Stimulated activated CD4-positive, alpha-beta T cell treated with anti-CD3 and anti-CD28 coated beads, Interleukin-2, amount 100 ng/mL, for 24 hours (primary cell): Measurements from ENCODE around the gene ZNF579.
"Not testable (repeated sequence)": the region's sequence is repeated elsewhere in the genome, so short reads cannot be mapped to it uniquely, and the experiment has no call there.

Experiments
- DNase-seq, 2 donors: peaks; one replicate each; pipeline ENCODE4 v3.0.0-alpha.2; 2020

Gene ZNF579

GRCh38 chr19:55539090-55539984 is 41.3 kb downstream of the ZNF579 start:
- DNase-seq: no peak

GRCh38 chr19:55538132-55538531 is 42.5 kb downstream of the ZNF579 start:
- DNase-seq: no peak

GRCh38 chr19:55537741-55538111 is 42.9 kb downstream of the ZNF579 start:
- DNase-seq: no peak

GRCh38 chr19:55536951-55537740 is 43.5 kb downstream of the ZNF579 start, which contains the start of gene SBK2:
Gene SBK2 (minus strand): TSS chr19:55537133. CDS start chr19:55536294, 839 bp downstream.
- DNase-seq: no peak

GRCh38 chr19:55536366-55536765 is 44.3 kb downstream of the ZNF579 start:
- DNase-seq: no peak

GRCh38 chr19:55535965-55536350 is 44.7 kb downstream of the ZNF579 start:
- DNase-seq: no peak

GRCh38 chr19:55535173-55535964 is 45.3 kb downstream of the ZNF579 start:
- DNase-seq: no peak

- DNase-seq: not testable (repeated sequence)
Observed at GRCh38 chr19:55534280-55534679, 46.4 kb downstream of the ZNF579 start.

GRCh38 chr19:55530996-55531395 is 49.7 kb downstream of the ZNF579 start:
- DNase-seq: no peak

- DNase-seq: no peak
Observed at GRCh38 chr19:55529636-55530234, 50.9 kb downstream of the ZNF579 start.

GRCh38 chr19:55528030-55528803 is 52.4 kb downstream of the ZNF579 start:
- DNase-seq: no peak

GRCh38 chr19:55527197-55528029 is 53.2 kb downstream of the ZNF579 start:
- no peak for DNase-seq
